Left hindlimb (tissue), 1 donor: ENCODE data around the gene RGS16.

ENCODE experiments used
- DNase-seq: peaks from one replicate; pipeline ENCODE4 v3.0.0-alpha.2; 2018

Gene RGS16

GRCh38 chr1:182607566-182607965, 3.4 kb upstream of the RGS16 start:
- DNase-seq, result no peak

- no peak for DNase-seq
Observed at GRCh38 chr1:182603646-182604174, 479 bp downstream of the RGS16 start.

- no peak for DNase-seq
Observed at GRCh38 chr1:182602935-182603645, 1.1 kb downstream of the RGS16 start.

GRCh38 chr1:182601913-182602312, 2.3 kb downstream of the RGS16 start:
- DNase-seq, result no peak

GRCh38 chr1:182601416-182601786, 2.8 kb downstream of the RGS16 start:
- DNase-seq, result peak; percentile 73

- DNase-seq, result no peak
Observed at GRCh38 chr1:182600745-182601415, 3.3 kb downstream of the RGS16 start.

GRCh38 chr1:182600036-182600713, 4.0 kb downstream of the RGS16 start:
- no peak for DNase-seq

GRCh38 chr1:182599339-182599738, 4.8 kb downstream of the RGS16 start:
- no peak for DNase-seq

- no peak for DNase-seq
Observed at GRCh38 chr1:182598296-182598695, 5.9 kb downstream of the RGS16 start.

GRCh38 chr1:182596934-182597333, 7.3 kb downstream of the RGS16 start:
- DNase-seq, result no peak

- DNase-seq, result peak; percentile 42
Observed at GRCh38 chr1:182595641-182596240, 8.4 kb downstream of the RGS16 start.

GRCh38 chr1:182589931-182590330, 14.3 kb downstream of the RGS16 start:
- no peak for DNase-seq

GRCh38 chr1:182589520-182589919, 14.7 kb downstream of the RGS16 start:
- DNase-seq, result no peak

- peak; percentile 83 for DNase-seq
Observed at GRCh38 chr1:182588500-182589396, 15.4 kb downstream of the RGS16 start, which contains the start of gene RNASEL. RNASEL (minus strand) TSS chr1:182589256; CDS start chr1:182586806, 2,450 bp downstream.

- no peak for DNase-seq
Observed at GRCh38 chr1:182587666-182588499, 16.3 kb downstream of the RGS16 start.

GRCh38 chr1:182587093-182587492, 17.1 kb downstream of the RGS16 start:
- DNase-seq, result no peak

- DNase-seq, result no peak
Observed at GRCh38 chr1:182586380-182586779, 17.8 kb downstream of the RGS16 start.

GRCh38 chr1:182584746-182585145, 19.4 kb downstream of the RGS16 start:
- no peak for DNase-seq

GRCh38 chr1:182580736-182581135, 23.5 kb downstream of the RGS16 start:
- no peak for DNase-seq

GRCh38 chr1:182575540-182576149, 28.5 kb downstream of the RGS16 start:
- no peak for DNase-seq

GRCh38 chr1:182574156-182574555, 30.0 kb downstream of the RGS16 start:
- no peak for DNase-seq
